ENCODE measurements around the gene BMPR1A.

- TF ChIP-seq EZH2 (IDR thresholded peaks at IDR 0.05; ENCODE audit: insufficient read depth, poor library complexity, severe bottlenecking), result no peak
- TF ChIP-seq EZH2phosphoT487 (IDR thresholded peaks at IDR 0.05; ENCODE audit: insufficient read depth, low read depth), result no peak
Observed at GRCh38 chr10:86715156-86715795, 41.1 kb upstream of the BMPR1A start.

Data from GM23248 (cell line).